RCC 7860 (cell line): ENCODE data around the gene PPP1R9B.

Source experiments
- DNase-seq: peaks from one replicate; pipeline ENCODE4 v3.0.0-alpha.2; 2015; ENCODE audit warnings: low spot score
- FAIRE-seq: peaks from 2 replicates; lab custom pipeline; 2012; peaks lifted over from hg19 to GRCh38; lab: Jason Lieb, UNC

PPP1R9B gene

GRCh38 chr17:50096092-50096491, 54.4 kb downstream of the PPP1R9B start:
- DNase-seq: no peak

GRCh38 chr17:50095626-50096037, 54.8 kb downstream of the PPP1R9B start:
- FAIRE-seq: no peak

More at GRCh38 chr17:50096092-50096491, 54.4 kb downstream of the PPP1R9B start:
- no peak for FAIRE-seq

DNA sequence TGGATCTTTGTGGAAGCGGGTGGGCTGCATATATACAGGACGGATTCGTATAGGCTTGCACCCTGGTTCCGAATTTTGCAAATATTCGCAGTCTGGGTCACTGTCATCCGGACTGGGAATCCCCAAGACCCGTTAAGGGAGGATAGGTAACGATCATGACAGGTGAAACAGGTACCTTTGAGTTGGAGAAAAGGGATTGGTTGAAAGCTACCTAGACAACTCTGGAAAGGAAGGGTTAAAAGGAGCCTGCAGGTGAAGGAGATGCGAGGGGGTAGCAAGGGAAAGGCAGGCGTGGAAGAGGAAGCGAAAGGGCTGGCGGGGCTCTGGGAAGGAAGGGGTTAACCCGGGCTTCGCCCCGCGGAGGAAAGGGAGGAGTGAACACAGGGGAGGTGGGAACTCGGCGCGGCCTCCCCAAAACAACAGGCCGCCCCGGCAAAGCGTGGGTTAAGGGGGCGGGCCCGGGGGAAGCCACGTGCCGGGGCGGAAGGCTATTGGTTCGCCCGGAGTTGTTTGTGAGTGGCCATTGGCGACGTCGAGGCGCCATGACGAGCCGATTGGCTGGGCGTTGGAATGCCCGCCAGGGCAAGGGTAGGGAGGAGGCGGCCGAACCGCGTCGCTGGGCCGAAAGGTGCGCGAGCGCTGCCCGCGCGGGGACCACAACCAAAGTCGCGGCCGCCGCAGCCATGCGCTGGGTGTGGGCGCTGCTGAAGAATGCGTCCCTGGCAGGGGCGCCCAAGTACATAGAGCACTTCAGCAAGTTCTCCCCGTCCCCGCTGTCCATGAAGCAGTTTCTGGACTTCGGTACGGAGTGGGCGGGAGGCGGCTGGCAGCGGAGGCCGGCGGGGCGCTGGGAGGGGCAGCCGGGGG, 55.5 kb downstream of the PPP1R9B start, which contains the start of gene PDK2:
PDK2 (plus strand) TSS at position 599 of the 867 bp plus-strand sequence; CDS start at position 684, 85 bp downstream.
- peak; percentile 34 for FAIRE-seq

More at GRCh38 chr17:50095626-50096037, 54.8 kb downstream of the PPP1R9B start:
- DNase-seq: no peak

GRCh38 chr17:50094243-50094752, 56.2 kb downstream of the PPP1R9B start:
- DNase-seq (peak; percentile 69), FAIRE-seq (peak; percentile 66)

More for the DNA sequence above, 55.5 kb downstream of the PPP1R9B start, which contains the start of gene PDK2:
- DNase-seq: peak; percentile 81

DNA sequence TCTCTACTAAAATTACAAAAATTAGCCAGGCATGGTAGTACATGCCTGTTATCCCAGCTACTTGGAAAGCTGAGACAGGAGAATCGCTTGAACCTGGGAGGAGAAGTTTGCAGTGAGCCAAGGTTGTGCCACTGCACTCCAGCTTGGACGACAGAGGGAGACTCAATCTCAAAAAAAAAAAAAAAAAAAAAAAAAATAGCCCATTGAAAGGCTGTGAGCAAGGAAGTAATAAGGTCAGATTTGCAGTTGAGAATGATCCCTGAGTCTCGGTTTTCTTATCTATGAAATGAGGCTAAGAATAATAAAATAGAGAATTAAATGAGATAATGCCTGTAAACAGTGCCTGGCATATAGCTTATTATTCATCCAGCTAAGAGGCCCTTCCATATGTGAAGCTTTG, 56.7 kb downstream of the PPP1R9B start:
- no peak for FAIRE-seq
- no peak for DNase-seq

GRCh38 chr17:50093246-50093645, 57.2 kb downstream of the PPP1R9B start:
- FAIRE-seq (no peak), DNase-seq (no peak)

- DNase-seq (no peak), FAIRE-seq (no peak)
Measured at GRCh38 chr17:50091918-50092285, 58.6 kb downstream of the PPP1R9B start.

GRCh38 chr17:50090971-50091917, 59.2 kb downstream of the PPP1R9B start:
- FAIRE-seq: no peak

GRCh38 chr17:50090071-50090470, 60.4 kb downstream of the PPP1R9B start:
- DNase-seq (no peak), FAIRE-seq (no peak)

More at GRCh38 chr17:50090971-50091917, 59.2 kb downstream of the PPP1R9B start:
- DNase-seq: no peak

DNA sequence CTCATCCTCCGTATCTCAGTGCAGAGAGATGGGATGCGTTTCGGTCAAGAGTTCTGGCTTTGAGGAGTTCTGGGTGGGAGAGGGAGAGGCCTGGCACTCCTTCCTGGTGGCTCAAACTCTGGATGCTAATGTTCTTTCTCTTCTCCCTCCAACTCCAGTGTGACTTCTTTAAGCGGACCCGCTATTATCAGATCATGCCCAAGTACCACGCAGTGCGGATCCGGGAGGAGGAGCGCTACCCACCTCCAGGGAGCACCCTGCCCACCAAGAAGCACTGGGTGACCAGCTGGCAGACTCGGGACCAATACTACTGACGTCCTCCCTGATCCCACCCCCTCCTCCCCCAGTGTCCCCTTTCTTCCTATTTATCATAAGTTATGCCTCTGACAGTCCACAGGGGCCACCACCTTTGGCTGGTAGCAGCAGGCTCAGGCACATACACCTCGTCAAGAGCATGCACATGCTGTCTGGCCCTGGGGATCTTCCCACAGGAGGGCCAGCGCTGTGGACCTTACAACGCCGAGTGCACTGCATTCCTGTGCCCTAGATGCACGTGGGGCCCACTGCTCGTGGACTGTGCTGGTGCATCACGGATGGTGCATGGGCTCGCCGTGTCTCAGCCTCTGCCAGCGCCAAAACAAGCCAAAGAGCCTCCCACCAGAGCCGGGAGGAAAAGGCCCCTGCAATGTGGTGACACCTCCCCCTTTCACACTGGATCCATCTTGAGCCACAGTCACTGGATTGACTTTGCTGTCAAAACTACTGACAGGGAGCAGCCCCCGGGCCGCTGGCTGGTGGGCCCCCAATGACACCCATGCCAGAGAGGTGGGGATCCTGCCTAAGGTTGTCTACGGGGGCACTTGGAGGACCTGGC, 61.3 kb downstream of the PPP1R9B start:
- FAIRE-seq (no peak), DNase-seq (no peak)

GRCh38 chr17:50087912-50088405, 62.5 kb downstream of the PPP1R9B start:
- DNase-seq: no peak
- FAIRE-seq: no peak

DNA sequence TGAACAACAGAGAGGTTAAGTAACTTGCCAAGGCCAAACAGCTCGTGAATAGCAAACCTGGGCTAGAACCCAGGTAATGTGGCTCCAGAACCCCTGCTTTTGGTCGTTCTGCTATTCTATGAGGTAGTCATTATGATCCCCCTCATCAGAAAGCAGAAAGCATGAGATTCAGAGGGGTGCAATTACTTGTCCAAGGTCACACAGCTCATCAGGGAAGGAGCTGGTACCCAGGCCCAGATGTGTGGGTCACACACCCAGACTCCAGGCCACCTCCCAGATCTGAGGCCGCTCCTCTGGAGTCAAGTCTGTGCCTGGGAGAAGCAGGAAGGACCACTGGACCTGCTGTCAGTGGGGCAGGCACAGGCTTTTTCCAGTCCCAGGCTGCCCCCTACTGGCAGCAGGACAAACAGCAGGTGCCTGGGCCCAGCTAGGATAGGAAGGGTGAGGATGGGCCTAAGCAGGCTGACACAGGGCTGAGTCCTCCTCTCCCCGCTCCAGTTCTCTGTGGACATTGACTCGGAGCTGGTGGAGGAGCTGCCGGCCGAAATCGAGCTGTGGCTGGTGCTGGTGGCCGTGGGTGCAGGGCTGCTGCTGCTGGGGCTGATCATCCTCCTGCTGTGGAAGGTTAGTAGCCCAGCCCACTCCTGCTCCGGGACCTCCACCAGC, 63.1 kb downstream of the PPP1R9B start:
- no peak for FAIRE-seq

More for the DNA sequence above, 63.1 kb downstream of the PPP1R9B start:
- peak; percentile 70 for DNase-seq
